ENCODE data around the gene FGD5.

Gene FGD5

DNA sequence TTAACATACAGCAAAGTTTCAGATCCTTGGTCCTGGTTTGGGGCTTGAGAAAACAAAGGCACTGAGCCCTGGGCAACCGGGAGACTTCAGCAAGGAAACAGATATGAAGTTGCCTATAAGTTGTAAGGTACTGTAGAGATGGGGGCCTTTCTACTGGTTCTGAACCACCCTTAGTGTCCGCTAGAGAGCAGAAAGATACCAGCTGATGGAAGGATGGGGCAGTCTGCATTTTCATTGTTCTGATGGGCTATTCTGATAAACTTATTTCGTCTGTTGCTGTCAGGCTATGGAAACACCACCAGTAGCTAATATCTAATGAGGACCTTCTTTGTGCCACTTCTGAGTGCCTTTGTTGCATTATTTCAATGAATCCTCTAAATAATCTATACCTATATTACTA lies 38.7 kb downstream of the FGD5 start:
- no peak for DNase-seq (ENCODE audit: low read depth)

GRCh38 chr3:14858105-14858504 lies 39.3 kb downstream of the FGD5 start:
- DNase-seq (ENCODE audit: low read depth), result no peak

GRCh38 chr3:14859880-14860279 lies 41.1 kb downstream of the FGD5 start:
- no peak for DNase-seq (ENCODE audit: low read depth)

DNA sequence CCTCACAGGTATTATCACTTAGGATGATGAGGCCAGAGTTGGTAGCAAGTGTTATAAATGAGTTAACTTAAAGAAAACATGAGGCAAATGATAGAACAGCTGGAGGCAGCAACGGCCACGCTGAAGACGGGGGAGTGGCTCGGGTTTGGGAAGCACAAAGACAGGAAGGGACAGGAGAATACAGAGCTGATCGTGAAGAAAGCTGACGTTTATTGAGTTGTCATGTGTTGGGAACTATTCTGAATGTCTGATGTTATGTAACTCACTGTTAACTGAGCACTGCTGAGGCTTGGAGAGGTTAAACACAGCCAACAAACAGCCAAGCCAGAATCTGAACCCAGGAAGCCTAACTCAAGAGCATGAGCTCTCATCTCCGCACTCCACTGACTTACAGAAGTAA lies 42.3 kb downstream of the FGD5 start:
- DNase-seq (ENCODE audit: low read depth), result no peak

GRCh38 chr3:14861446-14862302 lies 42.9 kb downstream of the FGD5 start:
- no peak for DNase-seq (ENCODE audit: low read depth)

- no peak for DNase-seq (ENCODE audit: low read depth)
These were observed 43.5 kb downstream of the FGD5 start for GRCh38 chr3:14862303-14862660.

GRCh38 chr3:14862661-14863230 lies 44.0 kb downstream of the FGD5 start:
- no peak for DNase-seq (ENCODE audit: low read depth)

DNA sequence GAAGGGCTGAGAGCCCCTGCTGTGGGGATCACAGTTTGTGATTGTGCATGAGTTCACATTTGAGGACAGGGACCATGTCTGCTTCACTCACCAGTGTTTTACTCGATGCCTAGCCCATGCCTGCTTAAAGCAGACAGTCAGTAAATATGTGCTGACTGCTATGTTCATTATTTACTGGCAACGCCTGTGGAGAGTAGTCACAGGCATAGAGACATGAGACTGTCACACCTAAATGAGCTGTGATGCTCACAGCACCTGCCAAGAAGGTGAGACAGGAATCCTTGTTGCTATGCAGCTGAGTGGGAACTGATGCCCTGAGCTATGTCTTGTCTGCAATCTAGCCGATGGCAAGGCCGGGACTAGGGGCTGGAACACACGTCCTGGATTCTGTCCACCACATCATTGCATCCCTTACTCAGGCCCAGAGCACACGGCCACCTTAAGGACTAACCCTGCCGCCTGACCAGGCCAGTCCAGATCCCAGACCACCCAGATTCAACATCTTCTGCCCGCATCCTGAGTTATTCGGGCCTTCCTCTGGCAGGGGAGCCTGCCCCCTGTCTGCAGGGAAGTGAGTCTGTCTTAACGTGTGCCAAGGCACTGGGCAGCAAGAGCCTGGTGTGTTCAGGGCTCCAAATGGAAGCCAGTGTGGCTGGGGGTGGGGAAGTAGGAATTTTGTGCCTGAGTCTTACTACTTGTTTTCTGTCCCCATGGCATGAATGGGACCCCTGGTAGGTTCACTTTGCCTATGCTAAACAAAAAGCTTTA lies 44.8 kb downstream of the FGD5 start:
- DNase-seq (ENCODE audit: low read depth), result no peak

DNA sequence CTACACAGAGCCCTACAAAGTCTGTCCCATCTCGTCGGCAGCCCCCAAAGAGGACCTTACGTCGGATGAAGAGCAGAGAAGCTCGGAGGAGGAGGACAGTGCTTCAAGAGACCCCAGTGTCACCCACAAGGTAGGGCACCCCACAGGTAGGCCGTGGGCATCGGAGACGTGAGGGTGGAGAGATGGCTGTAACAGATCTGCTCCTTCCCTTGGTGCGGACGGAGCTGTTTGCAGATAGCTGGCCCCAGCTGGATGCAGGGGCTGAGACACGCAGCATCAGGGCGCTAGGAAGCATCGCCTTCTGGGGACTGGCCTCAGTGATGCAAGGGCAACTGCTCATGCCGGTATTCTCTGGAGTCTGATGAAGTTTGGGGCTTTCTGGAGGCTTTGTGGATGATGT lies 45.4 kb downstream of the FGD5 start:
- DNase-seq (ENCODE audit: low read depth), result no peak

- DNase-seq (ENCODE audit: low read depth), result no peak
These were observed 47.9 kb downstream of the FGD5 start for GRCh38 chr3:14866627-14867026.

GRCh38 chr3:14867936-14868570 lies 49.3 kb downstream of the FGD5 start:
- no peak for DNase-seq (ENCODE audit: low read depth)

DNA sequence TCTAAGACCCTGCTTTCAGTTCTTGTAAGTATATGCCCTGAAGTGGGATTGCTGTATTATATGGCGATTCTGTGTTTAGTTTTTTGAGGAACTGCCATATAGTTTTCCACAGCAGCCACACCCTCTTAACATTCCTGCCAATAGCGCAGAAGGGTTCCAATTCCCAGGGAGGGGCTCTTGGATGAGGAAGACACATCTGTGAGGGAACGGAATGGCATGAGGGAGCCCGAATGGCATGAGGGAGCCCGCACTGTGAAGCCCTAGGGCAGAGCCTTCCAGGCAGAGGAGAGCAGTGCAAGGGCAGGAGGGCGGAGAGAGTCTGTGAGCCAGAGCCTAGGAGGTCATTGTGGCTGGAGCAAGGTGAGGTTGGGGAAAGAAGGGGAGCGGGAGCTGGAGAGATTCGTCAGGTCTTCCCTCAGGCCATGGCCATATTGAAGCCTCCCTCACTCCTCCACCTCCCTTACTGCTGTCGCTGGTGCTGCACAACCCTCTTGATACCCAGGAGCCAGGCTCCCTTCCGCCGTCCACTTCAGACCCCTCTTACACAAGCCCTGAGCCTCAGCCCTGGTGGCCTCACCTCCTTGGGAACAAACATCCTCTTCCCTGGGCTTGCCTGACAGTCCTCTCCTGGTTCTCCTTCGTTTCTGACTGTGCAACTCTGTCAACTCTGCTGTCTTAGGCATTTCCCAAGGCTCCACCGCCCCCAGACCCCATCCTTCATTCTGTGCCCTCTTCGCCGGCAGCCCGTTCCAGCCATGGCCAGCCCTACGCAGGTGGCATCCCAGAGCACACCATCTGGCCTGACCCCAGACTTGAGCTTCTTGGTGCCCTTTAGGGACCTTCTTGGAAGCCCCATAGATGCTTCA lies 51.4 kb downstream of the FGD5 start:
- DNase-seq (ENCODE audit: low read depth), result no peak

DNA sequence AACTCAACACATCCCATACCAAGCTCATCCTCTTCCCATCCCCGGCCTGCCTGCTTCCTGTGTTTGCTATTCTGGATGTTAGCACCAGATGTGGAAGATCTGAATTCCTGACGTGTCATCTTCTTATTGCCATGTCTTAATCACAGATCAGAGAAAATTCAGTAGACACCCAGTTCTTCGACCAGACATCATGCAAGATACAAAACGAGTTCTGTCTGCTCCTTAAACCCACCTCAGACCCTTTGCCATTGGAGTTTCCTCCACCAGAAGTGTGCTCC lies 52.0 kb downstream of the FGD5 start:
- no peak for DNase-seq (ENCODE audit: low read depth)

GRCh38 chr3:14871456-14872200 lies 52.9 kb downstream of the FGD5 start:
- DNase-seq (ENCODE audit: low read depth), result no peak

DNA sequence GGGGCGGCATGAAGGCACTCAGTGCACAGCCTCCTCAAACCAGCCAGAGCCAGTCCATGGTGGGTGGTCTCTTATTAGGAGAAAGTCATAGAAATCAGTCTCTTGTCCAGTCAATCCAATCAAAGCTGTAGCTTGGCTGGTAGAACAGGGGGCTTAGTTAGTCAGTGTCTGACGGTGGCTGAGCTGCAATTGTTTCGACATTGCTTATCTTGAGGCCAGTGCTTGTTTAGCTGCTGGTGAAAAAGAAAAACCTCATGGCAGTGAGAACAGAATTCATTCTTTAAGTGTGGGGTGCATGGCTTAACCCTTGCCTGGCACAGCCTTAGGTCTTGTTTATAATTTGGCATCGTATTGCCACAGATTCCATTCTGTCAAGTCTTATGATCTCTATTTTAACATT lies 53.9 kb downstream of the FGD5 start:
- DNase-seq (ENCODE audit: low read depth), result no peak

DNA sequence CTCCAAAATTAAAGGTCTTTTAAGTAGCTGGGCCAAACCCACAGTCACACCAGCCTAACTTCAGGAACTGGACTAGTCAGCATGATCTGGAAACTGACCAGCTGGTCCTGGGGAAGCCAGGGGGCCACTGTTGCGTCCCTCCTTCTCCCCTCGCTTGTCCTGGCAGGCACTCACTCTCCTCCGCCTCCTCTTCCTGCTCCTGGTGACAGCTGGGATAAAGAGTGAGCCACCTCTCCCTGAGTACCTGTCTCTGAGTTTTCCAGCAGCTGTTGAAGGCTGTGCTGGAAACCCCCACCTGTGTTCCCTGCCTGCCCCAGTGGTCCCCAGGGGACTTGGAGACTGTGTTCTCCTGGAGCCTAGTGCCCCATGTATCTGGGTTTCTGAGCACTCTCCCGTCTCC lies 56.0 kb downstream of the FGD5 start:
- no peak for DNase-seq (ENCODE audit: low read depth)

DNA sequence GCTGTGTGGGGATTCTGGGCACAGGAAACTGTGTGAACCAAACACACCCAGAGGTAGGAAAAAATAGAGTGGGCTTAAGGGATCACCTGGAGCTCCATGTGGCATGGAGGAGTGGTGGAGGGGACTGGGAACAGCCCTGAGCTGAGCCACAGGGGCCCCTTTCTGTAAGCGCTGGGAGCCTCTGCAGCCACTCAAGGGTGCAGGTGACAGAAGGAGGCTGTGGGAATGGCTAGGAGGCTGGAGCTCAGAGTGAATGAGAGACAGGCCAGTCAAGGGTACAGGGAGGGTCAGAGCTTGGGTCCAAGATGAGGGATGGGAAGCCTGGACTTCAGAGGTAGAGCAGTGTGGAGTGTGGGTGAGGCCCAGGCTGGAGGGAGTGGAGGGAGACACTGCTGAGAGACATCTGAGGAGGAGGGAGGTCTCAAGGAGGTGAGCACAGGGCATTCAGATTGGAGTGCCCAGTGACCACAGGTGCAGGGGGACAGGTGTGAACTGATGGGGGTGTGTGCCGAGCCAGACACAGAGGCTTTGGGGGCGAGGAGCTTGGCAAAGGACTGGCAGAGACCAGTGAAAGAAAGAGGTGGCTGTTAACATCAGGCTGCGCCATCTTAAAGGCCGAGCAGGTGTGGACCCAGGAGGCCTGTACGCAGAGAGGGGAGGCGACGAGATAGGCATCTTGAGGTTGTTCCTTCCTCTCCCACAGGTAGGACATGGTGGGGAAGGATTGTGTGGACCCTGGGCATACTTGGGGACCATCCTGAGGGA lies 56.8 kb downstream of the FGD5 start:
- DNase-seq (ENCODE audit: low read depth), result no peak

- no peak for DNase-seq (ENCODE audit: low read depth)
These were observed 58.2 kb downstream of the FGD5 start for GRCh38 chr3:14876921-14877333.

- no peak for DNase-seq (ENCODE audit: low read depth)
These were observed 58.7 kb downstream of the FGD5 start for GRCh38 chr3:14877469-14877868.

GRCh38 chr3:14879211-14879874 lies 60.6 kb downstream of the FGD5 start:
- DNase-seq (ENCODE audit: low read depth), result no peak
